Suppressor macrophage (primary cell): ENCODE measurements around the gene UTS2B.

Source experiments
- DNase-seq, 4 experiments: peaks; one replicate each; pipeline ENCODE4 v3.0.0-alpha.2; 2020 to 2022

UTS2B gene

GRCh38 chr3:191321019-191321767, 9.1 kb downstream of the UTS2B start:
- no peak for DNase-seq

DNA sequence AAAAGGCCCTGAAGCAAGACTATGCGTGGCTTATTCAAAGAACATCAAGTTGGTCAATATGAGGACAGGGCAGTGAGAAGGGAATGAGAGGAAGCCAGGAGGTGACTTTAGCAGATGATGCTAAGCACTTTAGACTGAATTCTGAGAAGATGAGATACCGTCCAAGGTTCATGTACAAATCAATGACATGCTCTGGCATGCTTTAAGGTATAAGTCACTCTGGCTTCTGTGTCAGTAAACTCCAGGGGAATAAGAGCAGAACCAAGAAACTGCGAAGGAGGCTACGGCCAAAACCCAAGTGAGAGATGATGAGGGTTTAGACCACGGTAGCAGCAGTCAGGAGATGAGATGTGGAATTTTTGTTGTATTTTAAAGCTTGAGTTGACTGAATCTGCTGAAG, 10.0 kb downstream of the UTS2B start:
- DNase-seq: no peak

DNA sequence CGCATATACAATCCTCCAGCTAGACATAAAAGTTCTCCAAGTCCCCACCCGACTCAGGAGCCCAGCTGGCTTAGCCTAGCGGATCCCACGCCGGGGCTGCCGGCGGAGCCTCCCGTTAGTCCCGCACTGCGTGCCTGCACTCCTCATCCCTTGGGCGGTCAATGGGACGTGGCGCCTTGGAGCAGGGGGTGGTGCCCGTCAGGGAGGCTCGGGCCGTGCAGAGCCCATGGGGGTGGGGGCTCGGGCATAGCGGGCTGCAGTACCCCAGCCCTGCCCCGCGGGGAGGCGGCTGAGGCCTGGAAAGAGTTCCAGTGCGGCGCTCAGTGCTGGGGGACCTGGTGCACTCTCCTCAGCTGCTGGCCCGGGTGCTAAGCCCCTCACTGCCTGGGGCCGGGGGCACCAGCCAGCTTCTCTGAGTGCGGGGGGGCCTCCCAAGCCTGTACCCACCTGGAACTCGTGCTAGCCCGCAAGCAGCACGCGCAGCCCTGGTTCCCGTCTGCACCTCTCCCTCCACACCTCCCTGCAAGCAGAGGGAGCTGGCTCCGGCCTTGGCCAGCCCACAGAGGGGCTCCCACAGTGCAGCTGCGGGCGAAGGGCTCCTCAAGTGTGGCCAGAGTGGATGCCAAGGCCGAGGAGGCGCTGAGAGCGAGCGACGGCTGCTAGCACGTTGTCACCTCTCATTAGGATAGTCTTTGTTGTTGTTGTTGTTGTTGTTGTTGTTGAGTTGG, 13.3 kb downstream of the UTS2B start:
- no peak for DNase-seq

DNA sequence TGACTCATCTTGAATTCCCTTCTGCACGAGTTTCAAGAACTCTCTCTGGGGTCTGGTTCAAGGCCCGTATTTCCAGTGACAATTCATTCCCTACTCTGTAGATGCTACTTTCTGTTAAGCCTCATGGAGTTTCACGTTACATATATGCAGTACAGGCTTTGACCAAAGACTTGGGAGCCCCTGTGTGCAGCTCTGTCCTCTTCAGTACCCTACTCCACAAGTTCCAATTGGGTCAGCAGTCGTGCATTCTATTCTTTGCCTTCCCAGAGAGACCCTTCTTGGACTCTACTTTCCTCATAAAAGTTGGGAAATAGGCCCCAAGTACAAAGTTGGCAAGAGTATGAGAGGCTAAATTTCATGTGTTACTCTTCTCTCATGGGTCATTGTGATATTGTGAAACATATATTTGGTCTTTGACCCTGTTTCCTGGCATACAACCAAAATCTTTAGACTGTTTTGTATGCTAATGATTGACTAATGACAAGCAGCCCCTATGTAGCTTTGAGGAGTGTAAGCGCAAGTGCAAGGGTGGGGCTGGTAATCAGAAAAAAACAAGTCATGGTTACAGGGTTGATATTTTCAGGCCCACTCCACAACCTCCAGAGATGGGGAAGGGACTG, 16.1 kb downstream of the UTS2B start:
- DNase-seq: no peak

DNA sequence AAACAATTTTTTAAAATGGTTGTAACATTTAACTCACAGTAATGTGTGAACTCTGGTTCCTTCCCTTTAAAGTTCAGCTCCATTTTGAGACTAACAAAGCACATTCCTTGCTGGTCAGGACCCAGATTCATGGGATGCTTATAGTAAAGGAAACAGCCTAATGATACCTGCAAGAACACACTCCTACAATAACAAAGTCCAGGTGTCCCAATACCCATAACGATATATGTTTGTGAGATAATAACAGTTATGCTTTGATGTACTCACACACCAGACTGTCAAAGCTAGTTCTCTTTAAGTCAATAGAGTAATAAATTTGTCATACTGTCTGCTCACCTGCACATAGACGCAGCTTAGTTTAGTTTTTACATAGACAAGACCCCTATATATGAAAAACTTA, 17.0 kb downstream of the UTS2B start:
- DNase-seq: no peak

GRCh38 chr3:191307341-191307740, 23.0 kb downstream of the UTS2B start:
- DNase-seq: no peak

- DNase-seq: no peak
Measured at GRCh38 chr3:191306428-191306827, 23.9 kb downstream of the UTS2B start.

GRCh38 chr3:191303596-191303995, 26.7 kb downstream of the UTS2B start:
- peak in 2 of 4 experiments; percentile 18 to 24 for DNase-seq

DNA sequence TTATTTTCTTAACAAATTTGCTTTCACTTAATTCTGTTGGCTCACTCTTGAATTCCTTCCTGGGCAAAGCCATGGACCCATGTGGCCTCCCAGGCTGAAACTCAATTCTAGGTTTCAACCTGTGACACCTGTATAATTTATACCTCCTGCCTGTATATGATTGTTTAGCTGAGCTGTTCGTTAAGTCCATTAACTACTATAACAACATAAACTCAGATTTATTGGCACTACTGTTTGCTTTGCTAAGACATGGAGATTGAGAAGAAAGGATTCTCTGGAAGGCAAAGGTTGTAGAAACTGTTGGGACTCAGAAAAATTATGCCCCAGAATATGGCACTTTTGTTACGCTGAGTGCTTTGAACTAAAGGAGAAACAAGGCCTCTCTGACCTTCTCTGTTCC, 27.9 kb downstream of the UTS2B start:
- DNase-seq: no peak

GRCh38 chr3:191301782-191302411, 28.4 kb downstream of the UTS2B start:
- no peak for DNase-seq

GRCh38 chr3:191301017-191301416, 29.3 kb downstream of the UTS2B start:
- peak in 3 of 4 experiments; percentile 4 to 47 (median 37) for DNase-seq

GRCh38 chr3:191300422-191300821, 29.9 kb downstream of the UTS2B start:
- DNase-seq: no peak

- DNase-seq: no peak
Measured at GRCh38 chr3:191298846-191299245, 31.5 kb downstream of the UTS2B start.

GRCh38 chr3:191296041-191296541, 34.2 kb downstream of the UTS2B start:
- peak in 2 of 4 experiments; percentile 19 to 29 for DNase-seq

DNA sequence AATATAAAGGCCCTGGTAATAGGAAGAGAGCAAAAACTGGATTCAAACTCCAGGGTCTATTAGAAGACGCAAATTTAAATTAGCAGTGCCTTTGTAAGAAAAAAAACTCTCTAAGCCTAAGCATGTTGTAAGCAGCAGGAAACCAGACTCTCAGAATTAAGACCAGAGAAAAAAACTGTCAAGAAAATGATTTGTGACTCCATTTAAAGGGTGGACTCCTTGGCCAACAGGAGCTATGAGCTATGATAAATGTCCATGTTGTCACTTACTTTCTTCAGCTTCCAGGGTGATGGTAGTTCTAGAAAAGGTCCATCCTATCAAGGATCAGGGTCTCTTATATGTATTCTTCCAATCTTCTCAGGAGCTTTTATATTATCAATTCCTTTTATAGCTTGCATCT, 36.0 kb downstream of the UTS2B start:
- DNase-seq: no peak

DNA sequence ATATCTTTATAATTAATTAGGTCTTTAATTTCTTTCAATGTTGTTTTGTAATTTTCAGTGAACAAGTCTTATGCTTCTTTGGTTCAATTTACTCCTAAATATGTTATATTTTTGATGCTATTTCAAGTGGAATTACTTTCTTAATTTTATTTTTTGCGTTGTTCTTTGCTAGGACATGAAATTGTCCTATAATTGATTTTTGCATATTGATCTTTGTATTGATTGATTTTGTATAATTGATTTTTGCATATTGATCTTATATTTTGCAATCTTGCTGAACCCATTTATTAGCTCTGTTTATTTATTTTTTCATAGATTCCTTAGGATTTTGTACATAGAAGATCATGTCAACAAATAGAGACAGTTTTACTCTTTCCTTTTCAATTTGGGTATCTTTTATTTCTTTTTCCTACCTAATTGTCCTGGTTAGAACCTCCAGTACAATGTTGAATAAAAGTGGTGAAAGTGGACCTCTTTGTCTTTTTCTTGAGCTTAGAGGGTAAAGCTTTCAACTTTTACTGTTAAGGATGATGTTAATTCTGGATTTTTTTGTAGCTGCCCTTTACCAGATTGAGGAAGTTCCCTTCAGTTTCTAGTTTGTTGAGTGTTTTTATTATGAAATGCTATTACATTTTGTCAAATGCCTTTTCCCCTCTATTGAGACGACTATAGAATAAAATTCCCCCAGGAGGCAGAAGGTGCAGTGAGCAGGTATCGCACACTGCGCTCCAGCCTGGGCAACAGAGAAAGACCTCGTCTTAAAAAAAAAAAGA, 37.9 kb downstream of the UTS2B start:
- DNase-seq: peak in 2 of 4 experiments; percentile 47 to 63

DNA sequence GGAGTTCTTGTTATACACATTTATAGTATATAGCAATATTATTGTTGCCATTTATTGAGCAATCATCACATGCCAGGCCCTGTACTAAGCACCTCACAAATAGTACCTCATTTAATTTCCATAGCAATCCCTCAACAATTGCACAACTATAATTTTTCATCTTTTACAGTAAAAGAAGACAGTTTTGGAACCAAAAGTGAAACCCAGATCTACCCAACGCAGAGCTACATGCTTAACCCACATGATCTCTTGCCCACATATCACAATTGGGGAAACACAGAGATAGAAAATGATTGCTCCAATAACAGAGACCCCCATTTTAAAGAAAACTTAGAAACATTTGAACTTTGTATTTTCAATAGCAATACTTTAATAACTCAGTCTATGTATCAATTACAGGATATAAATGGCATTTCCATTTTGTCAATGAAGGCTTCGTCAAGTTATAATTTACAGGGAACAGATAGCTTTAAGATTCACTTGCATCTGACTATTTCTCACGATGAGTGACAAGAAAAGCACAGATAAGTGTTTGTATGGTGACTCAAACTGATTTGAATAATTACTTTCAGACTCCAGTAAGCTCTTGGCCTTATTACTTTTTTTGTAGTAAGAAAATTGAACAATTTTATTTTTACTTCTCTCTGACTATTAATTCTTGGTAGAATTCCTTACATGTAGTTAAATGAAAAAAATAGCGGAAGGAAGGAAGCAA, 39.9 kb downstream of the UTS2B start:
- peak in 3 of 4 experiments; percentile 5 to 46 (median 33) for DNase-seq

- no peak for DNase-seq
Measured at GRCh38 chr3:191283400-191283799, 46.9 kb downstream of the UTS2B start.

DNA sequence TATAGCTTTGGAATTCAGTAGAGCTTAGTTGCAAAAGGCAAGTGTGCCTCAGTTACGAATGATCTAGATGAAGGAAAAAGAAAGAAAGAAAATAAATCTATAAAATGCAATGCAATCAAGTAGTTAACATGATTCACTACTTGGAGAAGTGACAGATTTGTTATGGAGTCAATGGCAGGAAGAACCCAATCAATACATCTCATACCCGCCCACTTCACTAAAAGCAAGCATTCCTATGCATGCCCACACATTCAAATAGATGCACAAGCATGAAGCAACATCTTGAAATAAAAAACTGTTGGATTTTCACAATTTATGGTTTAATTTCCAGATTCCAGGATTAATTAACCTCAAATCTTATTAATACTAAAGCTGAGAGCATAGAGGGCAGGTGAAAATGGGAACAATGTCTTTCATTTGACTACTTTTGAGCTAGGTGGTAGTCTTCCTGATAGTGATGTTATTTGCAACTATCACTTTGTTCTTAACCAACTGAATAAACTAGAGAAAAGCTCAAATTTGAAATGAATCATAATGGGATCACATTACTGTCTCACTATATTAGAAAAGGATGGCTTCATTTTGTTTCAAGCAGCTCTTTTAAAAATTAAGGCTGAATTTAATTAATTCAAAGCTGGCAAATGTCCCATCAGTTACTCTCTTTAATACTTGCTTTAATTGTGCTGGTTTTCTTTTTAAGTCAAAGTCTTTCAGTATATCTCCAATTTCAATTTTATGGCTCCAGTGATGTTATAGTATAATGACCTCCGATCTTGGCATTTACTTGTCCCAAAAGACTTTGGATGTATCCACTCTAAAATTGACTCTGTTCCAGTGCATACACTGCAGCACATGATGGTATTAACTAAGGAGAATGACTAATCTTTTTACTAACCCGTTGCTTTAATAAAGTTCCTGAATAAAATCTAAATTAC, 47.8 kb downstream of the UTS2B start:
- DNase-seq: no peak

- DNase-seq: no peak
Measured at GRCh38 chr3:191280882-191281281, 49.4 kb downstream of the UTS2B start.
